Uterus (tissue), 2 donors: ENCODE results near the gene CDK5RAP1.

Source experiments
- CTCF ChIP-seq, 4 experiments: fragments of 200-600 bp in 2 of 4; fragments of 450-650 bp in 2 of 4; sonication (generic) in 2 of 4; IDR thresholded peaks; one replicate each; pipeline ENCODE4 v1.5.1; 2016 to 2019; ENCODE audit warnings: antibody characterized with exemption in 4 of 4, mild to moderate bottlenecking in 2 of 4, moderate library complexity in 1 of 4
- POLR2A ChIP-seq, 2 donors: fragments of 450-650 bp; IDR thresholded peaks; one replicate each; pipeline ENCODE4 v1.6.1; 2016; ENCODE audit warnings: antibody characterized with exemption in 2 of 2, mild to moderate bottlenecking in 1 of 2, moderate library complexity in 1 of 2

- no peak for TF ChIP-seq CTCF (IDR thresholded peaks at IDR 0.05)
- no peak for TF ChIP-seq POLR2A (IDR thresholded peaks at IDR 0.05)
These were observed 3.0 kb upstream of the CDK5RAP1 start for GRCh38 chr20:33404281-33404680.
